Panc1 (cell line): ENCODE data around the gene CACNA1D. TPM values are rescaled to one million over a fixed set of nuclear protein-coding genes. Genes with fewer than 3 reads are reported as not detected.

Experiments
- ATAC-seq: fragments of 200-7000 bp; cut with Tn5 transposase; 2 replicates; pipeline ENCODE4 v1.9.1; 2020; ENCODE audit warnings: mild to moderate bottlenecking, moderate library complexity
- BruUV-seq: library from RNA; stranded (reverse); fragments of 400-500 nt; replicated peaks from 2 replicates; lab custom pipeline; 2021; lab: Mats Ljungman, UMichigan
- CTCF ChIA-PET: fragments of 300-600 bp; sonication (Branson Sonifier 250); formaldehyde crosslinking; loops from one replicate; lab custom pipeline; 2022; ENCODE audit warnings: antibody characterized with exemption; lab: Charles Lee
- POLR2A ChIA-PET: fragments of 300-600 bp; sonication (Branson Sonifier 250); formaldehyde crosslinking; loops from one replicate; lab custom pipeline; 2022; ENCODE audit warnings: antibody characterized with exemption; lab: Charles Lee
- DNase-seq: peaks from one replicate; pipeline ENCODE4 v3.0.0-alpha.2; 2010; ENCODE audit warnings: low read depth, low spot score
- H3K27ac ChIP-seq: 2 replicates; pipeline ENCODE4 v1.5.1; 2011; ENCODE audit warnings: mild to moderate bottlenecking, low read length, inconsistent platforms
- H3K27me3 ChIP-seq: fragments of 200-500 bp; sonication (Bioruptor generic); 2 replicates; pipeline ENCODE4 v1.6.0; 2014; ENCODE audit warnings: low read length, inconsistent platforms; ENCODE audit not compliant: control insufficient read depth, insufficient read depth
- H3K36me3 ChIP-seq: fragments of 200-500 bp; sonication (Bioruptor generic); 2 replicates; pipeline ENCODE4 v1.5.1; 2014; ENCODE audit warnings: inconsistent platforms, mild to moderate bottlenecking, low read length, moderate library complexity; ENCODE audit not compliant: control insufficient read depth, insufficient read depth
- H3K4me1 ChIP-seq: 2 replicates; pipeline ENCODE4 v1.5.1; 2011; ENCODE audit warnings: inconsistent platforms, mild to moderate bottlenecking, low read length, moderate library complexity; ENCODE audit not compliant: control insufficient read depth, insufficient read depth
- H3K4me3 ChIP-seq, 2 experiments: 2 replicates each; pipeline ENCODE4 v1.5.1; 2011 to 2012; ENCODE audit warnings: low read depth in 2 of 2, low read length in 2 of 2, mild to moderate bottlenecking in 2 of 2, inconsistent platforms in 1 of 2, moderate library complexity in 1 of 2
- H3K9me3 ChIP-seq: fragments of 200-500 bp; sonication (Bioruptor generic); 2 replicates; pipeline ENCODE4 v1.5.1; 2014; ENCODE audit warnings: low read depth, mild to moderate bottlenecking, inconsistent platforms, low read length, moderate library complexity; ENCODE audit not compliant: control insufficient read depth, insufficient read depth
- POLR2AphosphoS5 ChIP-seq: IDR thresholded peaks from 2 replicates; pipeline ENCODE4 v1.6.1; 2012; ENCODE audit warnings: mild to moderate bottlenecking, low read depth, low read length, moderate library complexity
- REST ChIP-seq, 2 experiments: IDR thresholded peaks; 2 replicates each; pipeline ENCODE4 v1.6.1; 2011 to 2012; ENCODE audit warnings: low read depth in 2 of 2, control low read depth in 1 of 2, low read length in 1 of 2, mild to moderate bottlenecking in 1 of 2, moderate library complexity in 1 of 2; ENCODE audit not compliant: insufficient read depth in 1 of 2
- SIN3A ChIP-seq: IDR thresholded peaks from 2 replicates; pipeline ENCODE4 v1.6.1; 2012; ENCODE audit warnings: low read depth, mild to moderate bottlenecking, low read length, moderate library complexity, borderline replicate concordance; ENCODE audit not compliant: insufficient read depth
- TCF7L2 ChIP-seq: IDR thresholded peaks from 2 replicates; pipeline ENCODE4 v1.6.1; 2011; ENCODE audit warnings: mild to moderate bottlenecking, low read depth, low read length, inconsistent platforms
- in situ Hi-C: cut with HindIII; loops from 2 replicates; pipeline ENCODE4 v1.10.0; 2016; ENCODE audit warnings: low sequenced_read_pairs, low pct_unique_long_range_greater_than_20kb
- intact Hi-C: fragments of 100-400 bp; cut with micrococcal nuclease; formaldehyde crosslinking; loops from one replicate; pipeline ENCODE4 v1.10.0; 2022; ENCODE audit not compliant: unreplicated experiment
- total RNA-seq: library from RNA; stranded (reverse); gene quantifications from one replicate; pipeline ENCODE4 v1.2.1, GENCODE V29; 2021; ENCODE audit not compliant: unreplicated experiment
- TF ChIP-seq, protein P1 (sequence below): fragments of 450-650 bp; IDR thresholded peaks from 2 replicates; pipeline ENCODE4 v1.5.1; 2017; ENCODE audit warnings: mild to moderate bottlenecking

The CACNA1D gene
- total RNA-seq, 1 experiment from 2014 or later: 23.0 TPM

- no peak for ATAC-seq
- H3K36me3 ChIP-seq: no peaks in the 10 kb centered on the region
- H3K27me3 ChIP-seq: no peaks in the 10 kb centered on the region
- no peak for TF ChIP-seq REST (IDR thresholded peaks at IDR 0.05; ENCODE audit: insufficient read depth in 1 of 2, low read depth in 2 of 2, low read length in 1 of 2)
- TF ChIP-seq, protein P1, sequence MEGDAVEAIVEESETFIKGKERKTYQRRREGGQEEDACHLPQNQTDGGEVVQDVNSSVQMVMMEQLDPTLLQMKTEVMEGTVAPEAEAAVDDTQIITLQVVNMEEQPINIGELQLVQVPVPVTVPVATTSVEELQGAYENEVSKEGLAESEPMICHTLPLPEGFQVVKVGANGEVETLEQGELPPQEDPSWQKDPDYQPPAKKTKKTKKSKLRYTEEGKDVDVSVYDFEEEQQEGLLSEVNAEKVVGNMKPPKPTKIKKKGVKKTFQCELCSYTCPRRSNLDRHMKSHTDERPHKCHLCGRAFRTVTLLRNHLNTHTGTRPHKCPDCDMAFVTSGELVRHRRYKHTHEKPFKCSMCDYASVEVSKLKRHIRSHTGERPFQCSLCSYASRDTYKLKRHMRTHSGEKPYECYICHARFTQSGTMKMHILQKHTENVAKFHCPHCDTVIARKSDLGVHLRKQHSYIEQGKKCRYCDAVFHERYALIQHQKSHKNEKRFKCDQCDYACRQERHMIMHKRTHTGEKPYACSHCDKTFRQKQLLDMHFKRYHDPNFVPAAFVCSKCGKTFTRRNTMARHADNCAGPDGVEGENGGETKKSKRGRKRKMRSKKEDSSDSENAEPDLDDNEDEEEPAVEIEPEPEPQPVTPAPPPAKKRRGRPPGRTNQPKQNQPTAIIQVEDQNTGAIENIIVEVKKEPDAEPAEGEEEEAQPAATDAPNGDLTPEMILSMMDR: peak; percentile 50
- TF ChIP-seq SIN3A: no peak
- no peaks in the 10 kb centered on the region for H3K9me3 ChIP-seq
- H3K4me1 ChIP-seq: no peaks in the 10 kb centered on the region
- CTCF ChIA-PET: no interaction called here
- intact Hi-C loops (no loop called here), in situ Hi-C loops (no loop called here)
- POLR2A ChIA-PET: no interaction called here
- BruUV-seq: no TSS peak
- H3K4me3 ChIP-seq: no peak overlapping the region
- no peak overlapping the region for H3K27ac ChIP-seq
- DNase-seq: no peak
Measured at GRCh38 chr3:53677413-53677812, 183.0 kb downstream of the CACNA1D start.

- Histone ChIP-seq H3K4me3 (no peak overlapping the region), H3K4me1 (no peaks in the 10 kb centered on the region), H3K36me3 (no peaks in the 10 kb centered on the region), H3K27me3 (no peaks in the 10 kb centered on the region), H3K27ac (no peak overlapping the region), H3K9me3 (no peaks in the 10 kb centered on the region)
- CTCF ChIA-PET: interaction anchor here (0.6 kb wide), 1 partner anchor 305 kb away, joined by 7 read pairs; no protein-coding TSS in a partner anchor
- ATAC-seq (no peak), DNase-seq (no peak)
- intact Hi-C loops (no loop called here), in situ Hi-C loops (no loop called here)
- POLR2A ChIA-PET: no interaction called here
- no TSS peak for BruUV-seq
- TF ChIP-seq TCF7L2 (no peak), REST (IDR thresholded peaks at IDR 0.05; ENCODE audit: insufficient read depth in 1 of 2, low read depth in 2 of 2, low read length in 1 of 2) (no peak), SIN3A (no peak), POLR2AphosphoS5 (no peak)
- TF ChIP-seq, protein P1: no peak
Measured at GRCh38 chr3:53680028-53680427, 185.6 kb downstream of the CACNA1D start.
